SK-N-MC (cell line): ENCODE data around the gene FGD5.

Source experiments
- EZH2 ChIP-seq: fragments of 200-600 bp; sonication (generic); IDR thresholded peaks from one replicate; pipeline ENCODE4 v1.6.1; 2017; ENCODE audit warnings: antibody characterized with exemption
- POLR2AphosphoS5 ChIP-seq: IDR thresholded peaks from 2 replicates; pipeline ENCODE4 v1.6.1; 2012; ENCODE audit warnings: mild to moderate bottlenecking, low read depth, low read length, borderline replicate concordance

DNA sequence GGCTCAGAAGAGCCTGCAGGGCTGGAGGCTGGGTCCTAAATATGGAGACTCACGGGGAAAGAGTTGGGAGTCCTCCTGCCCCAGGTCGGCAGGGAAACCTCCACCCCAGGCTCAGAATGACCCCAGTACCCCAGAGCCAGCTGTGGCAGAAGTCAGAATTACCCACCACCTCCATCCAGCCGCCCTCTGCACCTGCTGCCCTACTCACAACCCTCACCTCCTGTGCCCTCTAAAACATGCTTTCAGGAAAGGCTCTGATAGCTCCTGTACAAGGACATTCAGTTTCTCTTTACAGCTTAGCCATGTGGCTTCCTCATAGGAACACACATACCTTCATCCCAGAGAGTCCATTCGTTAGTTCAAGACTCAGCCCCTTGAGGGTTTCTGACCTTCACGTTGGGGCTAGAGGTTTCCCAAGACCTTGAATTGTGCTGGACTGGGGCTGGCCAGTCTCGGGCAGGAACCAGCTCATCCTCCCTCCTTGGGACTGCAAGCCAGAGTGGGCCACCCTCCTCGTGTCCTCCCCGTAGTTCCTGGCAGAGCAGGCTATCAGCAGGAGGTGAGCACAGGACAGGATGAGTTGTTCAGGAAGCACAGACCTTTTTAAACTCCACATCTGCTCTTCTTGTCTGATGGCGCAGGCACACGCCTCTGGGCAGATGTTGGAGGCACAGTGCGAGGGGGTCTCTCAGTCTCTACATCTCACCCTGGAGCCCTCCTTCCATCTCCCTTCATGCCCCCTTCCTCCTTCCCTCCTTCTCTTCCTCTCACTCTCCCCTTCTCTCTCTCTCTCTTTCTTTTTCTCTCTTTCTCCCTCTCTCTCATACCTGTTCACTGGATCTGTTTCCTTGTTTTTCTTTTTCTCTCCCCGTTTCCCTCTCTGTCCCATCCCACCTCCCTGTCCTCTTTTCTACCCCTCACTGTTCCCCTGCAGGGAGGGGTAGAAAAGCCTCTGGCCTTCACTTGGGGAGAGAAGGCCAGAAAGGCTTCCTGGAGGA is 72.7 kb downstream of the FGD5 start:
- TF ChIP-seq EZH2 (no peak), POLR2AphosphoS5 (no peak)
